ENCODE data around the gene PDE4B.
A peak's percentile ranks its signal among the peaks of the same experiment; 100 is the strongest.
"Not testable (repeated sequence)": the region's sequence is repeated elsewhere in the genome, so short reads cannot be mapped to it uniquely, and the experiment has no call there.

Gene PDE4B

GRCh38 chr1:66294707-66295370, 502.1 kb downstream of the PDE4B start:
- DNase-seq = no peak

GRCh38 chr1:66295803-66296202, 503.1 kb downstream of the PDE4B start:
- DNase-seq = no peak

- DNase-seq = no peak
Observed at GRCh38 chr1:66296370-66296769, 503.7 kb downstream of the PDE4B start.

GRCh38 chr1:66296951-66297350, 504.3 kb downstream of the PDE4B start:
- no peak for DNase-seq

- no peak for DNase-seq
Observed at GRCh38 chr1:66298464-66298863, 505.8 kb downstream of the PDE4B start.

- DNase-seq = no peak
Observed at GRCh38 chr1:66300280-66300971, 507.7 kb downstream of the PDE4B start.

- no peak for DNase-seq
Observed at GRCh38 chr1:66300972-66301451, 508.3 kb downstream of the PDE4B start.

- no peak for DNase-seq
Observed at GRCh38 chr1:66302184-66302742, 509.6 kb downstream of the PDE4B start.

GRCh38 chr1:66302815-66303214, 510.1 kb downstream of the PDE4B start:
- no peak for DNase-seq

GRCh38 chr1:66303646-66304045, 511.0 kb downstream of the PDE4B start:
- no peak for DNase-seq

- no peak for DNase-seq
Observed at GRCh38 chr1:66304128-66304527, 511.4 kb downstream of the PDE4B start.

GRCh38 chr1:66305927-66306326, 513.2 kb downstream of the PDE4B start:
- no peak for DNase-seq

- no peak for DNase-seq
Observed at GRCh38 chr1:66309006-66309741, 516.5 kb downstream of the PDE4B start.

- no peak for DNase-seq
Observed at GRCh38 chr1:66311092-66311491, 518.4 kb downstream of the PDE4B start.

GRCh38 chr1:66311628-66312027, 518.9 kb downstream of the PDE4B start:
- no peak for DNase-seq

- DNase-seq = no peak
Observed at GRCh38 chr1:66312271-66312990, 519.7 kb downstream of the PDE4B start.

- DNase-seq = no peak
Observed at GRCh38 chr1:66313429-66313828, 520.7 kb downstream of the PDE4B start.

- peak in 1 of 2 experiments; percentile 39 for DNase-seq
Observed at GRCh38 chr1:66315671-66316070, 523.0 kb downstream of the PDE4B start.

- DNase-seq = peak; percentile 8 to 50
Observed at GRCh38 chr1:66316464-66317247, 524.0 kb downstream of the PDE4B start.

- DNase-seq = no peak
Observed at GRCh38 chr1:66317248-66317515, 524.5 kb downstream of the PDE4B start.

- no peak for DNase-seq
Observed at GRCh38 chr1:66320231-66320630, 527.5 kb downstream of the PDE4B start.

- not testable (repeated sequence) for DNase-seq
Observed at GRCh38 chr1:66322462-66322861, 529.8 kb downstream of the PDE4B start.
